HG02678 (cell line): ENCODE measurements around the gene UVRAG.

Experiments
- ATAC-seq: cut with Tn5 transposase; IDR thresholded peaks from one replicate; pipeline ENCODE4 v1.9.1; 2021; ENCODE audit warnings: mild to moderate bottlenecking, moderate library complexity; ENCODE audit not compliant: unreplicated experiment

UVRAG gene

DNA sequence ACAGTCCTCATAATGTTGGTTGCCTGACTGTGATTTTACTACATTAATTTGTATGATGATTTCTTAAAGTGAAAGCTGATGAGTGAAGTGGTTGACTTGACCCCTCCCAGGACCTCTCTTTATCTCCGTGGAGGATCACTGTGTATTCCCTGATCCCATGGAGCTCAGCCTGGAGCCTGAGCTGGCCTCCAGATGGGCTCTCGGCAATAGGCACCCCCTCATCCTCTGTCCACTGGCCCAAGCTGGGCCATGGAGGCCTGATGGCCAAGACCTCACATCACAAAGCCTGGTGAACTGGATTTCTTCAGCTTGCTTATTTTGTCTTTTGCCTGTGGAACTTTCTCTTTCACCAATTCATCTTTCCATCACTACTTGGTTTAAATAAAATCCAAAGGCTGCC lies 316.1 kb downstream of the UVRAG start:
- ATAC-seq = no peak

DNA sequence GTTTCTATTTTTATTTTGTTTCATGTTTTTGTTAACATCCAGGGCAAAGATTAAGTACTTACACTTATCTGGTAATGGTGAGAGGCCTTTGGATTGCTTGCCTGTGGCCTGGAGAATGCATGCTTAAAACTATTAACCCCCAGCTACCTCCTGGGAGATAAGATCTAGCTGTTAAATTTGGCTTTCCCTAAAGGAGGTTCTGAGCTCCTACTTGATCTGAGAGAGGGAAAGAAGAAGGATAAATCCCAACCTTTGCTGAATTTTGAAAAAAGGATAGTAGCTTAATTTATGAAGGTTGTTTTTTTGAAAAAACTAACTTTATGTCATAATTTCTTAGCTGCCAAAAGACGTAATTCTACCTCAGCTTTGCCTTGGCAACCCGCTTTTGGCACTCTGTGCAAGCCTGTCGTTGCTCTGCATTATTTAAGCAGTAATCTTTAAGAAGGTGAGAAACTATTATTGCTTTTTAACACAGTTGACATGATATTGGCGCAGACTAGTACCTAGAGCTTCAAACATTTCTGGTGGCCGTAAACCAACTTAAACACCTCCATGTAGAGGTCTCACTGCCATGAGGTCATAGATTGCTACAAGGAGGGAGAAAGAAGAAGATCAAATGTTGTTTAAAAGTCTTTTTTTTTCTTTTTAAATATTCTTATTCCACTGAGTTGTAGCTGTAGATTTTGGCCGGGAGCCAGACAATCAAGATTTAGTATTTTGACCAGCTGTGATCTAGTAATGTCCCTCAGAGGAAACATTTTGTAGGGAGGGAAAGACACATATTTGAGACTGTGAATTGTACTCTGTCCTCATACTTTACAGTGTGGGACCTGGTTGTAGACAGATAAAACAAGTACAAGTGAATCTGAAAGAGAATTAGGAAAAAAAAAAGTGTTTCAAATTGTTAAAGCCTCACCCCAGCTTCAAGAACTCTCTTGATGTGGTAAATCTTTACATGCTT lies 316.9 kb downstream of the UVRAG start:
- no peak for ATAC-seq

DNA sequence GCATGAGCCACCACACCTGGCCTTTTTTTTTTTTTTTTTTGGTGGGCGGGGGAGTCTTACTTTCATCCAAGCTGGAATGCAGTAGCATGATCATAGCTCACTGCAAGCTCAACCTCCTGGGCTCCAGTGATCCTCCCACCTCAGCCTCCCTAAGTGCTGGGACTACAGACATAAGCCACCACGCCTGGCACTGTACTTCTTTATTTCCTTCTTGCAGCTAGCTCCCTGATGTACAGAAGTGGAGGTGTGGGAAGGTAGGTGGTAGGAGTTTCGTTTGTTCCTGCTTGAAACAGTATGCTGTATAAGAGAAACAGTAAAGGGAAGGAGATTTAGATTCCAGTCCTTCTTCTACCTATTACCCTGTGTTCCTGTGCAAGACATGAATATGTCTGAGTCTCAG lies 319.2 kb downstream of the UVRAG start:
- no peak for ATAC-seq

GRCh38 chr11:76135491-76135890 lies 320.5 kb downstream of the UVRAG start:
- ATAC-seq = no peak

- no peak for ATAC-seq
These were observed 324.3 kb downstream of the UVRAG start for GRCh38 chr11:76139314-76139713.

GRCh38 chr11:76140912-76141574 lies 326.0 kb downstream of the UVRAG start:
- no peak for ATAC-seq

DNA sequence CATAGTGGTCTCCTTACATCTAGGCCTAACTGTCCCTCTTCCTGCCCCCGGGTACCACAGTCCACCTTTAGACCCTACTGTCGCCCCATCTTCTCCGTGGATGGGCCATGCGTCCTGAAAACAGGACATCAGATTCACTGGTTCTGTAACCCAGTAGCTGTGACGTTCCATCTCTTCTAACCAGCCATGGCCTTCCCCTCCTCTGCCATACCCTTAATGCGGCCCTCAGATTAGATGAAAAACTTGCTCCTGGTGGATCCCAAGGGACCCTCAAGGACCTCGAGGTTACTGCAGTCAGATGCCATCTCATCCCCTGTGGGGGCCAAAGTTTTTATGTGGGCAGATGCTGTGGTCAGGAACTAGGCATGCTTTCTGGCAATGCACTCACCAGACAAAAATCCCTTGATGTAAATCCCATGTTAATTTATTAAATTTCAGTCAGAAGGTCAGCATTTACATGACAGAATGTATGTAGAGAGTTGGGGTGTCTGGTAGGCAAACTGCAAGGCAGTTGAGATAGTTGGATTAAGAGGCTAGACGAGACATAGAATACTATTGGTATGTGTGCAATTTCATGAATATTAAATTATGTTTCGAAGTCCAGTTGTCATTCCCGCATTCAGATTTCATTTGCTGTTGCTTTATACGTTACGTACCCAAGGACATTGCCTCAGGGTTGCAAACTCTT lies 327.0 kb downstream of the UVRAG start:
- no peak for ATAC-seq

DNA sequence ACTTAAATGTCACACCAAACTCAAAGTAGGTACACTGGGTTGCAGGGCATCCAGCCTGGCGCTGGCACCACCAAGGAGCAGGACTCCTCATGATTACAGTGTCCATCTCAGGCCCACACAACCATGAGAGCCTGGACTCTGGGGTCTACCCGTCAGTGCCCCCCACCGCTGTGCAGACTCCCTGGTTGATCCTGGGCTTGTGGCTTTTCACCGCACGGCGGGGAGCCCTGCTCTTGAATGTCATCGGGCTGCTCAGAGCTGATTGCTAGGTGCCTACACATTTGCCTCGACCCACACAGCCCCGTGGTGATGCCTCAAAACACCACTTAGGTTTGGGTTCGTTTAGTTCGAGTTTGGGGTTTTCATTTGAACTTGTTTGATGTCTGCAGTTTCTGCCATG lies 328.3 kb downstream of the UVRAG start:
- no peak for ATAC-seq

GRCh38 chr11:76147106-76147740 lies 332.2 kb downstream of the UVRAG start:
- no peak for ATAC-seq

GRCh38 chr11:76148231-76148630 lies 333.2 kb downstream of the UVRAG start:
- no peak for ATAC-seq

- ATAC-seq = no peak
These were observed 334.1 kb downstream of the UVRAG start for GRCh38 chr11:76148941-76149613.

DNA sequence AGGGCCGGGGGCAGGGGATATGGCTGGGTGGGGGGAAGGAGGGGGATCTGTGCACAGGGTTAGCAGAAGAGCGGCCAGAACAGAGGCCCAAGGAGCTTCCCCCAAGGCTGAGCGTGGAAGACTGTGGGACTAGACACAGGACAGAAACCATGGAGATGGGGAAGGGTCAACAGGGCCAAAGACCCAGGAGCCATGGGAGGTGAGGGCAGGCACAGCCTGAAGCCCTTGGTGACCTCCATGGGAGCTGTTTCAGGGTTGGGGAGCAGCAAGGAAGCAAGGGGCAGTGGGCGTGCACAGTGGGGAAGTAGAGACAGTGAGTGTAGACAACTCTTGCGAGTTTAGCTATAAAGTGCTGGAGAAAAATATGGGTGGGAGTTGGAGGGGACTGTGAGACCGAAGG lies 334.7 kb downstream of the UVRAG start:
- no peak for ATAC-seq

DNA sequence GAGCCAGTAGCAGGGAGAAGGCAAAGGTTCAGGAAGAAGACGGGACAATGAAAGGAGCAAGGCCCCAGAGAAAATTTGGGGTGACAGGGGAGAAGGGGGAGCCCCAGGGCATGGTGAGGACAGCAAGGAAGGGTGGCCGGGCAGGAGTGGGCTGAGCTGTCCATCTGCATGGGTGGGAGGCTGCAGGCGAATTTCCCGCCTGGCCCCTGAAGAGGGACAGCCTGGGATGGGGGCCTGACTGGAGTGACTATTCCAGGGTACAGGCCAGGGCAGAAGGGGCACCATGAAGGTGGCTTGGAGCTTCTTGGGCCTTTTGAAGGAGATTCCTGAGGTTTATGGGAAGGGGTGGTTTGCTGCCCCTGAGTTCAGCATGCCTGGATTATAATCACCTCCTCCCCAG lies 335.1 kb downstream of the UVRAG start:
- ATAC-seq = no peak

- ATAC-seq = no peak
These were observed 336.6 kb downstream of the UVRAG start for GRCh38 chr11:76151556-76152085.

GRCh38 chr11:76152086-76152681 lies 337.2 kb downstream of the UVRAG start:
- peak; percentile 62 for ATAC-seq

GRCh38 chr11:76152741-76153570 lies 337.9 kb downstream of the UVRAG start:
- peak; percentile 63 for ATAC-seq

DNA sequence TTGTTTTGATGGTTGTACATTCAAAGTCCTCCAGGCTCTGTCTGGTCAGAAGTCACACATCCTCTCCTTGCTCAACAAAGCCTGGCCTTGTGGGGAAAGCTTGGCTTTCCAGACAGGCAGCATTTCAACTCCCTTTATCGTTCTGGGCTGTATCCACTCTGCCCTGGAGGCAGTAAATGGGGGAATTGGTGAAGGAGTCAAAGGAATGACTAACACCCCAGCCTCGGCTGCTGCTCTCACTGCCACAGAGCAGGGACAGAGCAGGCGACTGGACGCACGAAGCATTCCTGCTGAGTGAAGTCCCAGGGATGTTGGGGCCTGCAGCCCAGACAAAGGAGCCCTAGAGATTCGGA lies 338.5 kb downstream of the UVRAG start:
- no peak for ATAC-seq

GRCh38 chr11:76155500-76156227 lies 340.7 kb downstream of the UVRAG start:
- ATAC-seq = no peak
